GM21367 (cell line): ENCODE results near the gene EIF1.

Source experiments
- ATAC-seq: cut with Tn5 transposase; IDR thresholded peaks from one replicate; pipeline ENCODE4 v1.9.1; 2021; ENCODE audit not compliant: unreplicated experiment

Gene EIF1

GRCh38 chr17:41734139-41734948 is 45.7 kb downstream of the EIF1 start, which contains the start of gene HAP1:
Gene HAP1, minus strand, starts transcription at chr17:41734643. Its CDS starts 9 bp downstream, at chr17:41734634.
- ATAC-seq = no peak

DNA sequence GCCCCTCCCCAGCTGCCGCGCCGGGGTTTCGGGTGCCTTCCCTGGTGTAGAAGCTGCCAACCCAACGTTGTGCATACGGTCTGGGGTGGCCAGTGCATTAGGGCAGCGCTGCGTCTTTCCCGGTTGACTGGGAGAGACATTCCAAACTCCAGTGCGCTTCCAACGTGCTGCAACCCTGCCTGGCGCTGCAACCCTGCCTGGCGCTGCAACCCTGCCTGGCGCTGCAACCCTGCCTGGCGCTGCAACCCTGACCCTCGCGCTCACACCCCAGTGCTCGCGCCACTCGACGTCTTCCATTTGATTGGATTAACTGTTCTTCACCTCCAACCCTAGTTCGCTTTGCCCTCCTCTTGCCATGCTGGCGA is 46.2 kb downstream of the EIF1 start:
- no peak for ATAC-seq

DNA sequence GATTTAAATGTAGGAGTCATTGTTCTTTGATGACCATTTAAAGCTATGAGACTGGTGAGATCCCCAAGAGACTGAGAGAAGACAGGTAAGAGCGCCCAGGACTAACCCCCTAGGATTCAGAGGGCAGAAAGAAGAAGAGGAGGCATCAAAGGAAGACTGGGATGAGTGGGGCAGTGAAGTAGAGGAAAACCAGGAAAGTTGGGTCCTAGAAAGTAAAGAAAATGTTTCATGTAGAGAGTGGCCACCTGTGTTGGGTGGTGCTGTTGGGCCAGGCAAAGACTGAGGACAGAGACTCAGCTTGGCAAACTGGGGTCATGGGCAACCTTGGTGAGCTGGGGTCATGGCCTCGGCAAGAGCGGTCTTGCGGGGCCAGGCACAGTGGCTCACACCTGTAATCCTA is 47.1 kb downstream of the EIF1 start:
- no peak for ATAC-seq

DNA sequence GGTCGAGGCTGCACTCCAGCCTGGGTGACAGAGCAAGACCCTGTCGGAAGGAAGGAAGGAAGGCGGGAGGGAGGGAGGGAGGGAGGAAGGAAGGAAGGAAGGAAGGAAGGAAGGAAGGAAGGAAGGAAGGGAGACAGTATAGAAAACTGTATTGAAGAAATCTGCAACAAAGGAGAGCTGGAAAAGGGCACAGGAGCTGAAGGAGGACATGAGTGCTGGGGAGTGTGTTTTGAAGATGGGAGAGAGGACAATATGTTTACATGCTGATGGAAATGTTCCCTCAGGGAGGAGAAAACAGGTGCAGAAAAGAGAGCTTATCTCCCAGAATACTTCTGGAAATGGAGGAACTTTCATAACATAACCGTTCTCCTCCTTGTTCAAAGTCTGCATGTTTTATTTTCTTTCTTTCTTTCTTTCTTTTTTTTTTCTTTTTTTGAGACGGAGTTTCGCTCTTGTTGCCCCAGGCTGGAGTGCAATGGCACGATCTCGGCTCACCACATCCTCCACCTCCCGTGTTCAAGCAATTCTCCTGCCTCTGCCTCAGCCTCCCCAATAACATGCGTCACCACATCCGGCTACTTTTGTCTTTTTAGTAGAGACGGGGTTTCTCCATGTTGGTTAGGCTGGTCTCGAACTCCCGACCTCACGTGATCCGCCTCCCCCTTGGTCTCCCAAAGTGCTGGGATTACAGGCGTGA is 48.4 kb downstream of the EIF1 start:
- ATAC-seq = no peak

DNA sequence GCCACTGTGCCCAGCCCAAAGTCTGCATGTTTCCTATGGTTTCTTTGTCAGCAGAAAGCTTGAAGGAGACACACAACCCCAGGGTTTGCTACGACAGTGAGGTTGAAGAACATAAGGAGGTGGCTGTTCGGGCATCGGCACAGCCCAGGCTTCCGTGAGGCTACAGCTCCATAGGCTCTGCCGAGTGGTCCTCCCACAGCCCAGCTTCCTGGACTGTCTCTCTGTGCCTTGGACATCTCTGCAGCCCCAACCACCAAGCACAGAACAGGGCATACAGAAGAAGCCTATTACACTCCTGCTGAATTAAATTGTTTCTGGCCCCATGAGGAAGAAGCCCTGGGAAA is 49.0 kb downstream of the EIF1 start:
- no peak for ATAC-seq

- no peak for ATAC-seq
These were observed 49.6 kb downstream of the EIF1 start for GRCh38 chr17:41738077-41738800.

- no peak for ATAC-seq
These were observed 50.1 kb downstream of the EIF1 start for GRCh38 chr17:41738801-41739112.

- no peak for ATAC-seq
These were observed 51.1 kb downstream of the EIF1 start for GRCh38 chr17:41739661-41740352.

DNA sequence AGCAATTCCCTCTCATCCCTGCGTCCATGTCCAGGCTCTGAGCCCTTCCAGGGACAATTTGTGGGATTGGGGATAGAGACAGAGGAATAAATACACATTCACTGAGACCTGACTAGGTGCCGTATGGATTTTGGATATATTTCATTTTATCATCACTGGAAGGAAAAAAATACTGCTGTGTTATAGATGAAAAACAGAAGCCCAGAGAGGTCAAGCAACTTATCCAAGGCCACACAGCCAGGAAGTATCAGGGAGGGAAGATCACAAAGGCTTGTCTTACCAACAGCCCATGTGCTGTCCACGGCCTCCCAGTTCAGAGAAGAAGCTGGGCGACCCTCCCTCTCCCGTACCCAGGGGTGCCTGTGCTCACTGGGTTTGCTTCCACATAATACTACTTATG is 51.8 kb downstream of the EIF1 start:
- no peak for ATAC-seq

DNA sequence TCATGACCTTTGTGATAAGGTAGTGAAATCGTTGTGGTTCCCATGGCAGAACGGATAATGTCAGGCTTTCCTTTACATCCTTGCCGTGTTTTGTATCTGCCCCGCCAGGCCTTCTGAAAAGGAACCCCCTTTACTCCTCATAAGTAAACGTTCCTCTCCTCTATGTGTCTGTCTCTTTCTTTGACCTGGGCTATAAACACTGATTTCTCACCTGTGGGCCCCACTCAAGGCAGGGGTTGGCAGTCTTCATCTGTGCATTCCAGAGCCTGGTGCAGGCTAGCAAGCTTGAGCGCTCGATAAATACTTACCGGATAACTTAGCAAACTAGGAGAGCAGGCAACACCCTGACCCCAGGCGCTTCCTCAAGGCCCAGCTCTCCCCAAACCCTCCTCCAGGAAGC is 53.0 kb downstream of the EIF1 start:
- ATAC-seq = no peak
